Hepatocyte (in vitro differentiated cells): ENCODE measurements around the gene ACSM2A.

ENCODE experiments used
- EZH2 ChIP-seq: fragments of 200-600 bp; sonication (generic); IDR thresholded peaks from 2 replicates; pipeline ENCODE4 v1.6.1; 2016; ENCODE audit warnings: antibody characterized with exemption, mild to moderate bottlenecking, borderline replicate concordance
- TF ChIP-seq, protein P1 (sequence below): fragments of 200-600 bp; sonication (generic); IDR thresholded peaks from 2 replicates; pipeline ENCODE4 v1.5.1; 2016; ENCODE audit warnings: antibody characterized with exemption, mild to moderate bottlenecking; ENCODE audit not compliant: poor library complexity

DNA sequence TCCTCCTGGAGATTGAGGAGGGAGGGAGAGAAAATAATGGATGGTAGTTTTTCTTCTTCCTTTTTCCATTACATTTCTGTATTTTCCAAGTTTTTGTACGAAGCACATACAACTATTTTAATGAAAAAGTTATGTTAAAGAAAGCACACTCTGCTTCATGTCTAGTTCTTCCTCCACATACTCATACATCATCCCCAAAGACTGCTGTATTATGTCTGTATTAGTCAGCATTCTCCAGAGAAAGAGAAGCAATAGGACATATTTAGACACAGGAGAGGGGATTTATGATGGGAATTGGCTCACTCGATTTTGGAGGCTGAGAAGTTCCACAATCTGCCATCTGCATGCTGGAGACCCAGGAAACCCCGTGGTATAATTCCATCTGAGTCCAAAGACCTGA, 10.1 kb upstream of the ACSM2A start:
- TF ChIP-seq, protein P1, sequence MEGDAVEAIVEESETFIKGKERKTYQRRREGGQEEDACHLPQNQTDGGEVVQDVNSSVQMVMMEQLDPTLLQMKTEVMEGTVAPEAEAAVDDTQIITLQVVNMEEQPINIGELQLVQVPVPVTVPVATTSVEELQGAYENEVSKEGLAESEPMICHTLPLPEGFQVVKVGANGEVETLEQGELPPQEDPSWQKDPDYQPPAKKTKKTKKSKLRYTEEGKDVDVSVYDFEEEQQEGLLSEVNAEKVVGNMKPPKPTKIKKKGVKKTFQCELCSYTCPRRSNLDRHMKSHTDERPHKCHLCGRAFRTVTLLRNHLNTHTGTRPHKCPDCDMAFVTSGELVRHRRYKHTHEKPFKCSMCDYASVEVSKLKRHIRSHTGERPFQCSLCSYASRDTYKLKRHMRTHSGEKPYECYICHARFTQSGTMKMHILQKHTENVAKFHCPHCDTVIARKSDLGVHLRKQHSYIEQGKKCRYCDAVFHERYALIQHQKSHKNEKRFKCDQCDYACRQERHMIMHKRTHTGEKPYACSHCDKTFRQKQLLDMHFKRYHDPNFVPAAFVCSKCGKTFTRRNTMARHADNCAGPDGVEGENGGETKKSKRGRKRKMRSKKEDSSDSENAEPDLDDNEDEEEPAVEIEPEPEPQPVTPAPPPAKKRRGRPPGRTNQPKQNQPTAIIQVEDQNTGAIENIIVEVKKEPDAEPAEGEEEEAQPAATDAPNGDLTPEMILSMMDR: no peak
- no peak for TF ChIP-seq EZH2
